Liver (tissue), 9 donors: ENCODE results near the gene NPL. TPM values are rescaled to one million over a fixed set of nuclear protein-coding genes. Genes with fewer than 3 reads are reported as not detected.

Experiments
- DNase-seq: peaks from one replicate; pipeline ENCODE4 v3.0.0-alpha.2; 2017; ENCODE audit warnings: low spot score
- H3K27ac ChIP-seq, 2 donors: one replicate each; pipeline ENCODE4 v1.7.0; 2013; ENCODE audit warnings: inconsistent platforms in 2 of 2, low read length in 2 of 2, control low read depth in 1 of 2, low read depth in 1 of 2, mild to moderate bottlenecking in 1 of 2
- H3K27me3 ChIP-seq, 4 donors: one replicate each; pipeline versions ENCODE4 v1.6.1 to v1.7.0; 2013; ENCODE audit warnings: low read length in 3 of 4, inconsistent platforms in 1 of 4, mild to moderate bottlenecking in 1 of 4, moderate library complexity in 1 of 4; ENCODE audit not compliant: control insufficient read depth in 4 of 4, insufficient read depth in 4 of 4
- H3K36me3 ChIP-seq, 4 donors: one replicate each; pipeline versions ENCODE4 v1.6.1 to v1.7.0; 2013; ENCODE audit warnings: low read length in 3 of 4, mild to moderate bottlenecking in 3 of 4, low read depth in 1 of 4, moderate library complexity in 1 of 4; ENCODE audit not compliant: control insufficient read depth in 4 of 4, insufficient read depth in 3 of 4
- H3K4me1 ChIP-seq, 4 donors: one replicate each; pipeline versions ENCODE4 v1.6.1 to v1.7.0; 2013; ENCODE audit warnings: low read length in 3 of 4, mild to moderate bottlenecking in 3 of 4, moderate library complexity in 1 of 4; ENCODE audit not compliant: control insufficient read depth in 4 of 4, insufficient read depth in 4 of 4
- H3K4me3 ChIP-seq, 3 donors: one replicate each; pipeline versions ENCODE4 v1.6.1 to v1.7.0; 2013; ENCODE audit warnings: low read length in 3 of 3, control low read depth in 1 of 3, low read depth in 1 of 3, mild to moderate bottlenecking in 1 of 3
- H3K9ac ChIP-seq, 2 donors: one replicate each; pipeline ENCODE4 v1.7.0; 2013; ENCODE audit warnings: low read length in 2 of 2, mild to moderate bottlenecking in 2 of 2, moderate library complexity in 2 of 2, control low read depth in 1 of 2, low read depth in 1 of 2
- H3K9me3 ChIP-seq, 4 donors: one replicate each; pipeline versions ENCODE4 v1.6.1 to v1.7.0; 2013; ENCODE audit warnings: low read length in 3 of 4; ENCODE audit not compliant: control insufficient read depth in 4 of 4
- ATF3 ChIP-seq: IDR thresholded peaks from 2 replicates; pipeline ENCODE4 v1.6.1; 2016; ENCODE audit warnings: antibody characterized with exemption
- CTCF ChIP-seq: fragments of 150-350 bp; IDR thresholded peaks from 2 replicates; pipeline ENCODE4 v1.5.1; 2017; ENCODE audit warnings: improper control_type of control experiment, low read depth, low read length; ENCODE audit not compliant: missing input control
- EGR1 ChIP-seq, 2 donors: IDR thresholded peaks; 2 replicates each; pipeline ENCODE4 v1.6.1; 2016 to 2018; ENCODE audit warnings: antibody characterized with exemption in 2 of 2, low read depth in 2 of 2
- FOXA1 ChIP-seq: IDR thresholded peaks from 2 replicates; pipeline ENCODE4 v1.6.1; 2016; ENCODE audit warnings: antibody characterized with exemption
- FOXA2 ChIP-seq: IDR thresholded peaks from 2 replicates; pipeline ENCODE4 v1.6.1; 2016; ENCODE audit warnings: antibody characterized with exemption
- GABPA ChIP-seq, 2 donors: IDR thresholded peaks in 1 of 2; conservative IDR thresholded peaks in 1 of 2; 2 replicates each; pipeline ENCODE4 v1.6.1; 2016; ENCODE audit warnings: antibody characterized with exemption in 2 of 2, mild to moderate bottlenecking in 1 of 2, moderate library complexity in 1 of 2
- HNF4A ChIP-seq, 2 donors: conservative IDR thresholded peaks; 2 replicates each; pipeline ENCODE4 v1.6.1; 2016; ENCODE audit warnings: antibody characterized with exemption in 2 of 2, mild to moderate bottlenecking in 2 of 2
- HNF4G ChIP-seq: IDR thresholded peaks from 2 replicates; pipeline ENCODE4 v1.6.1; 2016; ENCODE audit warnings: antibody characterized with exemption
- JUND ChIP-seq, 2 donors: IDR thresholded peaks; 2 replicates each; pipeline ENCODE4 v1.6.1; 2016; ENCODE audit warnings: antibody characterized with exemption in 2 of 2
- MAX ChIP-seq: IDR thresholded peaks from 2 replicates; pipeline ENCODE4 v1.6.1; 2016; ENCODE audit warnings: antibody characterized with exemption
- NR2F2 ChIP-seq: IDR thresholded peaks from 2 replicates; pipeline ENCODE4 v1.6.1; 2016; ENCODE audit warnings: antibody characterized with exemption
- RAD21 ChIP-seq, 2 donors: IDR thresholded peaks; 2 replicates each; pipeline ENCODE4 v1.6.1; 2016; ENCODE audit warnings: antibody characterized with exemption in 2 of 2, mild to moderate bottlenecking in 2 of 2
- REST ChIP-seq: IDR thresholded peaks from 2 replicates; pipeline ENCODE4 v1.6.1; 2016; ENCODE audit warnings: antibody characterized with exemption, mild to moderate bottlenecking
- RXRA ChIP-seq, 2 donors: IDR thresholded peaks; 2 replicates each; pipeline ENCODE4 v1.6.1; 2017 to 2018; ENCODE audit warnings: antibody characterized with exemption in 2 of 2, mild to moderate bottlenecking in 1 of 2
- SP1 ChIP-seq: IDR thresholded peaks from 2 replicates; pipeline ENCODE4 v1.6.1; 2018; ENCODE audit warnings: antibody characterized with exemption, mild to moderate bottlenecking
- TAF1 ChIP-seq: conservative IDR thresholded peaks from 2 replicates; pipeline ENCODE4 v1.6.1; 2016; ENCODE audit warnings: antibody characterized with exemption, mild to moderate bottlenecking
- YY1 ChIP-seq: IDR thresholded peaks from 2 replicates; pipeline ENCODE4 v1.6.1; 2016; ENCODE audit warnings: antibody characterized with exemption, mild to moderate bottlenecking
- ZBTB33 ChIP-seq: IDR thresholded peaks from 2 replicates; pipeline ENCODE4 v1.6.1; 2016; ENCODE audit warnings: antibody characterized with exemption
- WGBS: extraction: QIAGEN DNeasy Blood & Tissue Kit; methylation state at CpG from one replicate; pipeline ENCODE4 v1.1.7; 2013; 5-methylcytosine and 5-hydroxymethylcytosine counted together
- polyA plus RNA-seq, 2 donors: library from polyadenylated mRNA; stranded (reverse) in 1 of 2; unstranded in 1 of 2; fragments of 200-250 nt in 1 of 2; fragments of >200 nt in 1 of 2; fragmentation: Nextera tagmentation in 1 of 2; extraction: Ambion mirVana in 1 of 2; gene quantifications; one replicate each; pipeline versions ENCODE4 v1.2.1 to v1.2.3, GENCODE V29; 2013 to 2015
- total RNA-seq, 2 donors: library from RNA; depleted of rRNA; stranded (reverse); fragments of >200 nt; gene quantifications; one replicate each; pipeline ENCODE4 v1.2.3, GENCODE V29; 2014
- donor health status: healthy.
- donor health status: healthy.
- donor health status: healthy.
- donor health status: healthy.
- donor health status: healthy.

The NPL gene
- total and polyA plus RNA-seq, 4 donors, result 8.5 to 47.3 (median 15.9) TPM

- TF ChIP-seq CTCF, result no peak
Measured at GRCh38 chr1:182785181-182785580, 4.4 kb upstream of the NPL start (continued).

GRCh38 chr1:182786223-182786994, 3.2 kb upstream of the NPL start:
- WGBS, result 56% methylated on average over 6 of the region's 6 CpGs
- Histone ChIP-seq H3K36me3 (no peaks in the 10 kb centered on the region), H3K9ac (no peak overlapping the region), H3K27me3 (no peaks in the 10 kb centered on the region), H3K4me3 (no peak overlapping the region), H3K4me1 (peaks cover 0 to 15% (median 5%) of the 10 kb centered on the region in 4 donors), H3K27ac (no peak overlapping the region), H3K9me3 (no peaks in the 10 kb centered on the region)
- no peak for TF ChIP-seq NR2F2
- TF ChIP-seq FOXA2, result no peak
- no peak for TF ChIP-seq EGR1 (IDR thresholded peaks at IDR 0.05; ENCODE audit: low read depth in 2 of 2)
- TF ChIP-seq HNF4A (conservative IDR thresholded peaks at IDR 0.05), result no peak
- TF ChIP-seq FOXA1, result no peak
- TF ChIP-seq ZBTB33, result no peak
- TF ChIP-seq YY1, result peak; percentile 30
- no peak for TF ChIP-seq GABPA (IDR thresholded peaks at IDR 0.05 in 1 of 2, conservative IDR thresholded peaks at IDR 0.05 in 1 of 2)
- peak in 1 of 2 donors; percentile 21 for TF ChIP-seq RXRA (IDR thresholded peaks at IDR 0.05)
- no peak for TF ChIP-seq REST
- peak; percentile 81 to 86 for TF ChIP-seq RAD21 (IDR thresholded peaks at IDR 0.05)
- no peak for TF ChIP-seq MAX
- TF ChIP-seq JUND (IDR thresholded peaks at IDR 0.05), result no peak
- no peak for TF ChIP-seq SP1
- peak; percentile 62 for TF ChIP-seq CTCF
- no peak for TF ChIP-seq TAF1
- TF ChIP-seq ATF3, result peak; percentile 33
- TF ChIP-seq HNF4G, result no peak
- DNase-seq, result peak; percentile 70
